AG08396 (cell line): ENCODE results near the gene MED26.
"Not testable (repeated sequence)": the region's sequence is repeated elsewhere in the genome, so short reads cannot be mapped to it uniquely, and the experiment has no call there.

Experiments
- DNase-seq: peaks from one replicate; pipeline ENCODE4 v3.0.0; 2012; ENCODE audit warnings: low spot score, mixed read lengths

MED26 gene

DNA sequence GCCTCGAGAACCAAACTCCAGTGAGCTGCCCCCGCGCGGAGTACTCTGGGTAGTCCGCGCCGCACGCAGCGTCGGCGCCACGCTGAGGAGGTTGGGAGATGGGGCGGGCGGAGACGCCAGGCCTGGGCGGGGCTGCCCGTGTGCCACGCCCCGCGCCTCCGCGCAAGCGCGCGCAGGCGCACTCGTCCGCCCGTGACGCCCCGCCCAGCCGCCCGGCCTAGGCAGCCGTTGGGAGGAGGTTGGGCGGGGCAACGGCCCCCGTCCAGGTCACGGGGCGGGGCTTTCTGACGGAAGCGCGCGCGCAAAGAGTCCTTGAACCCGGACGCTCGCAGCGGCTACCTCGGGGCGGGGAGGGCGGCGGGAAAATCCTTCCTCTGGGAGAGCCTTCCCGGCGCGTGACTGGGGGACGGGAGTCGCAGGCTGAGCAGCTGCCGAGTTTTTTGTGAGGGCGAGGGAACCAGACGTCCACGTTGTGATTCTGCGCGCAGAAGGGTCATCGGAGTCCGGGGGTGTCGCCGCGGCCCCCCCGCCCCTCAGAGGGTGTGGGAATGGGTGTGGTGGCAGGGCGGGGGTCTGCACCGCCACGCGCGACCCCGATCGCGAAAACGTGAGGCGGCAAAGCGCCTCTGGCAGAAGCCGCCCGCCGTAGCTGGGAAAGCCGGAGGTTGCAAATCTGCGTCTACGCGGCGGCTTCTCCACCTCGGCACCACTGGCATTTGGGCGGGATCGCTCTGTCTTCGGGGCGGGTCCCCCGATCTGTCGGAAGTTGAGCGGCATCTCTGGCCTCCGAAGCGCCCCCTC lies at the start of gene MED26:
MED26 (minus strand) TSS at position 22 of the 801 bp plus-strand sequence. CDS start 261 bp downstream, outside the sequence.
- peak; percentile 100 for DNase-seq

GRCh38 chr19:16677055-16677454 lies 49.1 kb upstream of the MED26 start:
- DNase-seq: no peak

GRCh38 chr19:16676101-16676798 lies 48.2 kb upstream of the MED26 start:
- no peak for DNase-seq

DNA sequence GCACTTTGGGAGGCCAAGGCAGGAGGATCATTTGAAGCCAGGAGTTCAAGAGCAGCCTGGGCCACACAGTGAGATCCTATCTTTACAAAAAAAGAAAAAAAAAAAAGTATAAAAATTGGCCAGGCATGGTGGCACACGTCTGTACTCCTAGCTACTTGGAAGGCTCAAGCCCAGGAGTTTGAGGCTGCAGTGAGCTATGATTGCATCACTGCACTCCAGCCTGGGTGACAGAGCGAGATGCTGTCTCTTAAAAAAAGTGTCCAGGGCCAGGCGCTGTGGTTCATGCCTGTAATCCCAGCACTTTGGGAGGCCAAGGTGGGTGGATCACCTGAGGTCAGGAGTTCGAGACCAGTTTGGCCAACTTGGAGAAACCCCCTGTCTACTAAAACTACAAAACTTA lies 45.8 kb upstream of the MED26 start:
- not testable (repeated sequence) for DNase-seq

DNA sequence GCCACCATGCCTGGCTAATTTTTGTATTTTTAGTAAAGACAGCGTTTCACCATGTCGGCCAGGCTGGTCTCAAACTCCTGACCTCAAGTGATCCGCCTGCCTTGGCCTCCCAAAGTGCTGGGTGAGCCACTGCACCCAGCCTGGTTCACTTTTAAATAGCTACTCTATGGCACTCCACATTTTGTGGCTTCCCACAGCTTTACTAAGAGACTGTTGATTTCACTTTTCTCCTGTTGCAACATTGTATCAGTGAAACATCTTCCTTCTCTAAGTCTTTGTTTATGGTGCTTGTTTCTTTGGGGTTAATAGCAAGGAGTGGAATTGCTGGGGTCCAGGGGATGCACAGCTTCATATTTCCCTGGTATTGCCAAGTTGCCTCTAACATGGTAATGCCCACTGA lies 45.2 kb upstream of the MED26 start:
- DNase-seq: no peak

DNA sequence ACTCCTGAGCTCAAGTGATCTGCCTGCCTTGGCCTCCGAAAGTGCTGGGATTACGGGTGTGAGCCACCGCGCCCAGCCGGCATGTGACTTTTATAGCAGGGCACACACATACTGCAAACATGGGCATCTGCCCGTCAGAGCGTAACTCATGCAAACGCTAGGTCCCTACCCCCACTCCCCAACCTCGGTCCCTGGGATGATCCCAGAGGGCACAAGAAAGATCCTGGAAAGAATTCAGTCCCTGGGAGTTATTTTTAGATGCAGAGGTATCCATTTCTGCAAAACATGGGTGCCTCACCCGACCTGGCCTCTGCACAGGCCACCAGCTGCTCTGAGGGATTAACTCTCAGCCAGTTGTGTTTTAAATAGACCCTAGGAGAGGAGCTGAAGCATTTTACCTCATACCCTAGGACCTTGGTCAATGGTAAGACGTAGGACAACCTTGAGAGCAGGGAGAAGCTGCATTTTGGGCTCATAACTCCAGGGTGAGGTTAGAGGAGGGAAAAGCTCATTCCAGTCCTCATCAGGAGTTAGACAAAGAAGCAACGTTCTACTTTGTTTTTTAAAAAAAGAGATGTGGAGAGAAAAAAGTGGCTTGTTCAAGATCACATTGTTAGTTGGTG lies 43.8 kb upstream of the MED26 start:
- DNase-seq: no peak

GRCh38 chr19:16670291-16670690 lies 42.3 kb upstream of the MED26 start:
- DNase-seq: no peak

DNA sequence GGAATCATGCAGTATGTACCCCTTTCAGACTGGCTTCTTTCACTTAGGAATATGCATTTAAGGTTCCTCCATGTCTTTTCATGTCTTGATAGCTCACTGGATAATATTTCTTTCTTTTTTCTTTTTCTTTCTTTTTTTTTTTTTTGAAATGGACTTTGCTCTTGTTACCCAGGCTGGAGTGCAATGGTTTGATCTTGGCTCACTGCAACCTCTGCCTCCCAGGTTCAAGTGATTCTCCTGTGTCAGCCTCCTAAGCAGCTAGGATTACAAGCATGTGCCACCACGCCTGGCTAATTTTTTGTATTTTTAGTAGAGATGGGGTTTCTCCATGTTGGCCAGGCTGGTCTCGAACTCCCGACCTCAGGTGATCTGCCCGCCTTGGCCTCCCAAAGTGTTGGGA lies 40.7 kb upstream of the MED26 start:
- DNase-seq: not testable (repeated sequence)

- DNase-seq: no peak
These were observed 40.2 kb upstream of the MED26 start for GRCh38 chr19:16668176-16668575.

DNA sequence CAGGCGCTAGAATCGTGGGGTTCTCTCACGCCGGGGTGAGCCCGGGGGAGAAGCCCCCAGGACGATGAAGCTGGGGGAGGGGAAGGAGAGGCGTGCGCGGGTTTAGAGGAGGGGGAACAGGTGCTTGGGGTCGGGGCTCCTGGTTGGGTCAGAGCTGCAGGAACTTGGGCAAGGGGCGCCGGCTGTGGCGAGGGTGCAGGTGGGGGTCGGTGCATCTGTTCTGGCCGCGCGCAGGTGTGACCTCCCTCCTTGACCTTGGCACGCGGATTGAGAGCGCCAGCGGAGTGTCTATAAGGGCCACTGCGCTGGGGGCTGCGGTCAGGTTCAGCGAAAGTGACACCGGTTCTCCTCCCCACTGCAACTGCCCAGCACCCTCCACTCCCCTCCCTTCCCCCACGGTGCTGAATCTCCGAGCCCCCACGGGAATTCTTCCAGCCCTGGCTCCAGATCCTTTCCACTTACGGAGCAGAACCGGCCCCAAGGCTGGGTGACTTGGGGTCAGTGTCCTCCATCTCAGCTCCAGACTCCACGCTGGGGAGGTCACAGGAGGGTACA lies 33.6 kb upstream of the MED26 start:
- no peak for DNase-seq

- DNase-seq: peak; percentile 58
These were observed 32.9 kb upstream of the MED26 start, which contains the start of gene TMEM38A for GRCh38 chr19:16660763-16661479. TSS of gene TMEM38A (plus strand) at chr19:16661139. CDS start at chr19:16661218, 79 bp downstream.

- peak; percentile 99 for DNase-seq
These were observed 32.1 kb upstream of the MED26 start, which contains the start of gene SMIM7 for GRCh38 chr19:16659832-16660708. TSS of gene SMIM7 (minus strand) at chr19:16660144. CDS start at chr19:16660110, 34 bp downstream.

GRCh38 chr19:16659464-16659831 lies 31.4 kb upstream of the MED26 start:
- DNase-seq: no peak

DNA sequence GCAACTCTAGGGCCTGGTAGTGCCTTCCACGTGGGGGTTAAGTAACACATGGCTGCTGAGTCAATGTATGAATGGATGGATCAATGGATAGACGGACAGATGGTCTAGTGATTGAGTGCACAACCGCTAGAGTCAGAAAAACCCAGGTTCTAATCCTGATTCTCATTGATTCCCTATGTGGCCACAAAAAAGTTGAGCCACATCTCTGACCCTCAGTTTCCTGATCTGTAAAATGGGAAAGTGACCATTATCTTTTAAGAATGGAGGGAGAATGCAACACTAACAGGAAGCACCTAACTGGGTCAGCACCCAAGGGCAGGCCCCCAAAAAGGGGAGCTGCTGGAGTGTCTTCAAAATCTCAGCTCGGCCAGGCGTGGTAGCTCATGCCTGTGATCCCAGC lies 29.4 kb upstream of the MED26 start:
- no peak for DNase-seq

DNA sequence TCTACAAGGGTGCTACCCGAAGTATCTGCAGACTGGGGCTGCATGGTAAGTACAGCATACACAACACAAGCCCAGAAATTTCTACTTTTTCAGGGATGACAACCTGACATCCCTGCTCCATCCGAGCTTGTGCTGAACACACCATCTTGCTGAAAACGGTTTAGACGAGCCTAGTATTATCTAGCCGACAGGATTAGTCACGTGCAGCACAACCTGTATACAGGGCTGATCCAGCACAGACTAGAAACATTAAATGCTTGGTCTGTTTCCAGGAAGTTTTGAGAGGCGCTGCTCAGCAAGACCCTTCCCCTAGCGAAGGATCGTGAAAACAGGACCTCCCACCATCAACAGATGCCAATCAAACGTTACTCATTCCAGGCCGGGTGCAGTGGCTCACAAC lies 27.7 kb upstream of the MED26 start:
- DNase-seq: no peak

- DNase-seq: no peak
These were observed 26.6 kb upstream of the MED26 start for GRCh38 chr19:16654627-16655026.

DNA sequence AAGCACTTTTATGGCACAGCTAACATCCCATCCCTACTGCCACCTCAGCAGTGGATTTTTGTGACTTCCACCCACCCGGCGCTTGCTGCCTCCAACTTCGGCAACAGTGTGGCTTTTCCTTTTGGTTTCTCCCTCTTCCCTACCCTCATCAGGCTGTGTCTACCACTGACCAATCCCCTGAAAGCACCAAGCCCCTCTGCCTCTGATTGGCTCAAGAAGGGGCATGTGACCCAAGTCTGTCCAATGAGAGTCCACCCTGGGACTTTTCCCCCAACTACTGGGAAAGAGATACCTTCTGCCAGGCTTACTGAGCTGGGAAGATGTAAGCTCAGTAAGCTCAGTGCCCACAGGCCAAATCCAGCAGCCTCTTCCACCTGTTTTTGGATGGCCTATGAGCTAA lies 26.1 kb upstream of the MED26 start:
- peak; percentile 36 for DNase-seq

DNA sequence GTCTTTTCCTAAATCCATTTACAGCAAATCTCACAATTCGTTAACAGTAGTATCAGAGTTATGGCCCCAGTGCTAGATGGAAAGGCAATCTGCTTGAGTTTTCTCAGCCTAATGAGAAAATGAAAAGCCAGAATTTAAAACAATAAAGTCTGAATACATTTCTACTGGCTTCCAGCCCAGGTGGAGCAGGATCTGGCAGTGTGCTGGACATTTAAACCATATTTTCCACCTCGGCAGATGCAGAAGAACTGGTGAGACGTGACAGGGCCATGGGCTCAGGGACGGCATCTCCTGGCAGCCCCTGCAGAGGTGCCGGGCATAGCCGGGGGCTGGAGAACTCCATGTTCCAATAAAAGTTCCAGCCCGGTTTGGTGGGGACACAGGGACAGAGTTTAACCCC lies 24.9 kb upstream of the MED26 start:
- no peak for DNase-seq

DNA sequence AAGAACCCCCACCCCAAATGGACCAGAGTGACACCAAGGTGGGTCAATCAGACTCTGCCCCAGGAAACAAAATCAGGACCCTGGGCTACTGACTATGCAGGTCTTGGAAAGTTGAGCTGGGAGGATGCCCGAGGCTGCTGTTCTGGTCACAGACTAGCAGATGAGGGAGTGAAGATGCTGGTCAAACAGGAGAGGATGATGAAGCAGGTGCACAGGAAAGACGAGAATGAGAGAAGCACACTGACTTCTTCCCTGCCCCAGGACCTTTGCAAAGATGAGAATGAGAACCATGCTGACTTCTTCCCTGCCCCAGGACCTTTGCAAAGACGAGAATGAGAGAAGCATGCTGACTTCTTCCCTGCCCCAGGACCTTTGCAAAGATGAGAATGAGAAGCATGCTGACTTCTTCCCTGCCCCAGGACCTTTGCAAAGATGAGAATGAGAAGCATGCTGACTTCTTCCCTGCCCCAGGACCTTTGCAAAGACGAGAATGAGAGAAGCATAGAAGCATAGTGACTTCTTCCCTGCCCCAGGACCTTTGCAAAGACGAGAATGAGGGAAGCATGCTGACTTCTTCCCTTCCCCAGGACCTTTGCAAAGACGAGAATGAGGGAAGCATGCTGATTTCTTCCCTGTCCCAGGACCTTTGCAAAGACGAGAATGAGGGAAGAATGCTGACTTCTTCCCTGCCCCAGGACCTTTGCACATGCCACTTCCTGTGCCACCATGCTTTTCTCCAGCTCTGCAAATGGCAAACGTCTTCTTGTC lies 23.6 kb upstream of the MED26 start:
- DNase-seq: not testable (repeated sequence)

- no peak for DNase-seq
These were observed 22.8 kb upstream of the MED26 start for GRCh38 chr19:16650821-16651220.
